ENCODE data around the gene DNAJB2.

The DNAJB2 gene

GRCh38 chr2:219335373-219335786, 56.2 kb downstream of the DNAJB2 start:
- no peak for DNase-seq (ENCODE audit: extremely low read depth, low read depth)
- no peak for TF ChIP-seq CTCF (IDR thresholded peaks at IDR 0.05; ENCODE audit: low read depth, low read length)
